Fibroblast of gingiva (primary cell): ENCODE data around the gene ADRM1.

Source experiments
- DNase-seq: peaks from one replicate; pipeline ENCODE4 v3.0.0-alpha.2; 2011; ENCODE audit warnings: low read depth

ADRM1 gene

GRCh38 chr20:62281161-62281933 lies 21.4 kb upstream of the ADRM1 start:
- no peak for DNase-seq

- no peak for DNase-seq
These were observed 20.7 kb upstream of the ADRM1 start for GRCh38 chr20:62282103-62282502.

- DNase-seq, result no peak
These were observed 19.8 kb upstream of the ADRM1 start for GRCh38 chr20:62282877-62283503.

GRCh38 chr20:62284448-62284847 lies 18.3 kb upstream of the ADRM1 start:
- DNase-seq, result no peak

- DNase-seq, result no peak
These were observed 17.6 kb upstream of the ADRM1 start for GRCh38 chr20:62285151-62285550.

- DNase-seq, result no peak
These were observed 17.1 kb upstream of the ADRM1 start for GRCh38 chr20:62285722-62286121.

- DNase-seq, result no peak
These were observed 16.2 kb upstream of the ADRM1 start for GRCh38 chr20:62286493-62287064.

GRCh38 chr20:62287129-62287528 lies 15.7 kb upstream of the ADRM1 start:
- no peak for DNase-seq

- DNase-seq, result no peak
These were observed 14.8 kb upstream of the ADRM1 start for GRCh38 chr20:62287759-62288534.

- DNase-seq, result no peak
These were observed 14.2 kb upstream of the ADRM1 start for GRCh38 chr20:62288535-62289105.

- no peak for DNase-seq
These were observed 13.7 kb upstream of the ADRM1 start for GRCh38 chr20:62289131-62289530.

GRCh38 chr20:62289898-62290297 lies 12.9 kb upstream of the ADRM1 start:
- no peak for DNase-seq

- DNase-seq, result no peak
These were observed 11.3 kb upstream of the ADRM1 start for GRCh38 chr20:62291251-62292066.

GRCh38 chr20:62292108-62292507 lies 10.7 kb upstream of the ADRM1 start:
- no peak for DNase-seq

GRCh38 chr20:62293111-62293784 lies 9.5 kb upstream of the ADRM1 start:
- DNase-seq, result no peak

GRCh38 chr20:62293946-62294345 lies 8.9 kb upstream of the ADRM1 start:
- DNase-seq, result no peak

GRCh38 chr20:62294516-62294915 lies 8.3 kb upstream of the ADRM1 start:
- no peak for DNase-seq

- no peak for DNase-seq
These were observed 5.9 kb upstream of the ADRM1 start for GRCh38 chr20:62296724-62297448.

GRCh38 chr20:62297449-62298227 lies 5.2 kb upstream of the ADRM1 start:
- no peak for DNase-seq
